Naive thymus-derived CD8-positive, alpha-beta T cell (primary cell): ENCODE data around the gene DSG3. TPM values are rescaled to one million over a fixed set of nuclear protein-coding genes. Genes with fewer than 3 reads are reported as not detected.

Experiments used
- ATAC-seq, 2 donors: fragments of 150-1000 bp; cut with Tn5 transposase in 1 of 2; sonication (Bioruptor Pico), chemical (Tn5 transposase) in 1 of 2; 1 replicate in 1 of 2; 2 replicates in 1 of 2; pipeline ENCODE4 v1.10.0; 2021; ENCODE audit warnings: mild to moderate bottlenecking in 2 of 2, moderate library complexity in 2 of 2
- POLR2A ChIA-PET: fragments of 350-600 bp; sonication (Branson Sonifier 250); formaldehyde crosslinking; loops from one replicate; lab custom pipeline; 2021; ENCODE audit warnings: antibody characterized with exemption; lab: Charles Lee
- DNase-seq, 10 donors: peaks; one replicate each; pipeline versions ENCODE4 v3.0.0 to v3.0.0-alpha.2; 2020 to 2022
- H3K27ac Mint-ChIP-seq, 10 donors: one replicate each; pipeline ENCODE4 v1.8.0; 2020 to 2022; ENCODE audit warnings: mild to moderate bottlenecking in 10 of 10, mixed read lengths in 10 of 10, moderate library complexity in 4 of 10, inconsistent platforms in 1 of 10
- H3K27me3 Mint-ChIP-seq, 5 donors: one replicate each; pipeline ENCODE4 v1.8.0; 2021 to 2022; ENCODE audit warnings: mixed read lengths in 5 of 5
- H3K36me3 Mint-ChIP-seq, 3 donors: one replicate each; pipeline ENCODE4 v1.8.0; 2020 to 2022; ENCODE audit warnings: mixed read lengths in 3 of 3, mild to moderate bottlenecking in 2 of 3, inconsistent platforms in 1 of 3
- H3K4me1 Mint-ChIP-seq, 4 donors: one replicate each; pipeline ENCODE4 v1.8.0; 2021 to 2022; ENCODE audit warnings: mixed read lengths in 4 of 4
- H3K4me3 Mint-ChIP-seq, 10 donors: one replicate each; pipeline ENCODE4 v1.8.0; 2020 to 2022; ENCODE audit warnings: mild to moderate bottlenecking in 10 of 10, mixed read lengths in 10 of 10, moderate library complexity in 6 of 10, inconsistent platforms in 1 of 10
- H3K9me3 Mint-ChIP-seq, 9 donors: one replicate each; pipeline ENCODE4 v1.8.0; 2020 to 2022; ENCODE audit warnings: mixed read lengths in 9 of 9, mild to moderate bottlenecking in 3 of 9, inconsistent platforms in 1 of 9, moderate library complexity in 1 of 9
- polyA plus RNA-seq, 3 donors: library from polyadenylated mRNA; unstranded; fragments of 300-500 nt; fragmentation: Illumina TruSeq; gene quantifications; one replicate each; pipeline ENCODE4 v1.2.3, GENCODE V29; 2021
- total RNA-seq, 8 experiments: library from RNA in 2 of 8; stranded (reverse) in 2 of 8; gene quantifications; one replicate each; pipeline ENCODE4 v1.2.3 and lab custom pipeline; 2021 to 2026

DSG3 gene
- total and polyA plus RNA-seq, 5 experiments from 2014 or later: not detected

DNA sequence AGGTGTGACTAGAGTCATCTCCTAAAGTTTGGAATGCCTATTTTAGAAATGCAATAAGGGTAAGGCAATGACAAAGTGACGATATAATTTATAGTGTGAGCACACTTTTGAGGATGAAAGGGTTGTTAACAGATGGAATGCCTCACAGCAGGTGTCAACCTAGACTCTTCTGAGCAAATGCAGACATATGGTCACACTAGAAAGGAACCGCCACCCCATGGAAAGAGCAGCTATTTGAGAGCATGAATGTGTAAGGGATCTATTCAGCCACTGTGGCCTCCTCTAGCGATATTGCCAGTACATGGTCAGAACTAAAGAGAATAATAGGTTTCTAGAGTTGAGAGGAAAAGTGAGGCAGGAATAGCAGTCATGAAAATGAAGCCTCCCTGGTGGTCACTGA lies 68.9 kb downstream of the DSG3 start:
- ATAC-seq: no peak
- POLR2A ChIA-PET: no interaction called here

DNA sequence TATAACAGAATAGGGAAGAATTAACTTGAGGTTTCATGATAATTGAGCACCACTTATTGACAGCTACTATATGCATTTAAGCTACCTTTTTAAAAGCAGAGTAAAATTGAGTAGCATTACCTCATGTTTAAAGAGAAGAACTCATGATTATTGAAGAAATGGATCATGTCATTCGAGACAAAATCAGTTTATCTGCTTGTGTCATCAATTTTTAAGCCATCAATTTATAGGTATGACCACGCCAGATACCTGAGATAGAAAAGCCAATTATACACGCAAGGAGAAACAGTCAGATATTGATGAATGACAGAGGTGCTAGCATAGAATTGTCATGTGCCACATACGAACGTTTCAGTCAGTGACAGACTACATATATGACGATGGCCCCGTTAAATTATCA lies 78.8 kb downstream of the DSG3 start:
- no peaks in the 10 kb centered on the region for H3K9me3 Mint-ChIP-seq
- H3K36me3 Mint-ChIP-seq: no peaks in the 10 kb centered on the region
- no peak overlapping the region for H3K27ac Mint-ChIP-seq
- POLR2A ChIA-PET: no interaction called here
- no peaks in the 10 kb centered on the region for H3K4me1 Mint-ChIP-seq
- ATAC-seq (no peak), DNase-seq (no peak)
- H3K4me3 Mint-ChIP-seq: no peak overlapping the region
- peaks cover 0 to 3% (median 1%) of the 10 kb centered on the region in 5 donors for H3K27me3 Mint-ChIP-seq

More for the DNA sequence above, 68.9 kb downstream of the DSG3 start:
- no peak overlapping the region for H3K27ac Mint-ChIP-seq
- no peaks in the 10 kb centered on the region for H3K9me3 Mint-ChIP-seq
- no peak for DNase-seq
- no peaks in the 10 kb centered on the region for H3K4me1 Mint-ChIP-seq
- H3K36me3 Mint-ChIP-seq: no peaks in the 10 kb centered on the region
- no peak overlapping the region for H3K4me3 Mint-ChIP-seq
- peaks cover 0 to 9% (median 0%) of the 10 kb centered on the region in 5 donors for H3K27me3 Mint-ChIP-seq

Other genes starting within 250 kb of the DSG3 start
- gene DSG1, start 129.6 kb upstream of the DSG3 start, total RNA-seq: not detected
- not detected for gene DSG1, start 129.6 kb upstream of the DSG3 start, polyA plus RNA-seq
- gene DSG4, start 71.0 kb upstream of the DSG3 start, total RNA-seq: not detected
- gene DSG4, start 71.0 kb upstream of the DSG3 start, polyA plus RNA-seq: not detected
- gene DSG2, start 50.4 kb downstream of the DSG3 start, total RNA-seq: under 1 TPM; 0.16 to 0.30 TPM
- under 1 TPM in 2 of 3 donors, not detected in 1; 0.08 to 0.11 TPM for gene DSG2, start 50.4 kb downstream of the DSG3 start, polyA plus RNA-seq
- gene TTR, start 144.1 kb downstream of the DSG3 start, total RNA-seq: not detected
- not detected for gene TTR, start 144.1 kb downstream of the DSG3 start, polyA plus RNA-seq
- under 1 TPM in 1 of 2 experiments, not detected in 1; 0.47 TPM for gene B4GALT6, start 236.8 kb downstream of the DSG3 start, total RNA-seq
- gene B4GALT6, start 236.8 kb downstream of the DSG3 start, polyA plus RNA-seq: under 1 TPM in 2 of 3 donors, not detected in 1; 0.17 to 0.20 TPM